ENCODE data around the gene SH3BP5. TPM values are rescaled to one million over a fixed set of nuclear protein-coding genes. Genes with fewer than 3 reads are reported as not detected.
"Not testable (repeated sequence)": the region's sequence is repeated elsewhere in the genome, so short reads cannot be mapped to it uniquely, and the experiment has no call there.

Gene SH3BP5
- total RNA-seq, 5 donors from 2014 or later (not counting 1 experiment from before 2014, with no cell fraction given), result 25.0 to 66.7 (median 41.7) TPM

DNA sequence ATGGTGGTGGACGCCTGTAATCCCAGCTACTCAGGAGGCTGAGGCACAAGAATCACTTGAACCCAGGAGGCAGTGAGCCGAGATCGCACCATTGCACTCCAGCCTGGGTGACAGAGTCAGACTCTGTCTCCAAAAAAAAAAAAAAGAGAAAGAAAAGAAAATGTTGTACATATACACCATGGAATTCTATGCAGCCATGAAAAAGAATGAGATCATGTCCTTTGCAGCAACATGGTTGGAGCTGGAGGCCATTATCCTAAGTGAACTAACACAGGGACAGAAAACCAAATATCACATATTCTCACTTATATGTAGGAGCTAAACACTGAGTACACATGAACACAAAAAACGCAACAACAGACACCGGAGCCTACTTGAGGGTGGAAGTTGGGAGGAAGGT lies 17.1 kb upstream of the SH3BP5 start:
- Mint-ChIP-seq H3K9me3 (peaks cover 0 to 12% (median 0%) of the 10 kb centered on the region in 3 donors), H3K27ac (peak overlapping the region; percentile 23 to 49), H3K4me1 (peaks cover 45 to 66% (median 61%) of the 10 kb centered on the region in 3 donors)
- H3K36me3 Mint-ChIP-seq; H3K36me3 ChIP-seq (ENCODE audit: control insufficient read depth in 2 of 2, extremely low read depth in 1 of 2, insufficient read depth in 1 of 2, low read length in 1 of 2); H3K4me3 ChIP-seq (ENCODE audit: control insufficient read depth in 1 of 2, extremely low read depth in 1 of 2, low read length in 1 of 2); H3K27ac ChIP-seq (ENCODE audit: low read length); CTCF ChIA-PET; H3K27me3 Mint-ChIP-seq; DNase-seq; ATAC-seq (replicated peaks in 1 of 4); H3K9me3 ChIP-seq; H3K4me3 Mint-ChIP-seq; H3K27me3 ChIP-seq (replicated peaks in 1 of 2; ENCODE audit: control insufficient read depth in 2 of 2, extremely low read depth in 1 of 2, insufficient read depth in 2 of 2, low read length in 1 of 2): not testable (repeated sequence)
- peaks cover 16 to 50% of the 10 kb centered on the region in 2 experiments for H3K4me1 ChIP-seq (ENCODE audit: control insufficient read depth in 1 of 2, extremely low read depth in 1 of 2, insufficient read depth in 2 of 2, low read length in 2 of 2)
- POLR2A ChIA-PET, result interaction anchor here in 1 of 2 donors (0.5 to 0.7 kb wide), 3 partner anchors 12 to 52 kb away, joined by 3 to 6 read pairs (median 3); no protein-coding TSS in a partner anchor
- WGBS (ENCODE audit: insufficient coverage), result no CpG with 5 or more reads among the region's 5 CpGs

DNA sequence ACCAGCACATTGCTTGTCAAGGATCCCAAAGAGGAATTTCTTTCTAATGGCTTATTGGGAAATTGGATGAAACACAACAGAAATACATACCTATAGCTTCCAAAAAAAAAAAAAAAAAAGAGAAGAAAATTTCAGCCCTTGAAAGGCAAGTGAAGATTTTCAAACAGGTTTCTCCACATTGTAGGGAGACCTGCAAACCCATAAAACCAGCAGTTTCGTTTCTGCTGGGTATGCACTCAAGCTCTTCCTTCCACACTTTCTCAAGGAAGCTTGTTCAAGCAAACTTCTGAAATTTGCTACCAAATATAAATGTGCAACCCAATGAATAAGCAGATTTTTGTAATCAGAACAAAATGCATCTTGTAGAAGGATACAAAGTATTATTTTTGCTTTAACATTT lies 15.9 kb upstream of the SH3BP5 start:
- Mint-ChIP-seq H3K36me3 (peaks cover 7% of the 10 kb centered on the region), H3K27me3 (no peaks in the 10 kb centered on the region), H3K27ac (peak overlapping the region; percentile 99 to 100), H3K4me1 (peaks cover 44 to 73% (median 68%) of the 10 kb centered on the region in 3 donors), H3K4me3 (peak overlapping the region in 1 of 3 donors; percentile 71), H3K9me3 (peaks cover 1 to 19% (median 3%) of the 10 kb centered on the region in 3 donors)
- H3K27ac ChIP-seq (ENCODE audit: low read length), result peak overlapping the region; percentile 69
- peaks cover 0 to 4% of the 10 kb centered on the region in 2 experiments for H3K27me3 ChIP-seq (replicated peaks in 1 of 2; ENCODE audit: control insufficient read depth in 2 of 2, extremely low read depth in 1 of 2, insufficient read depth in 2 of 2, low read length in 1 of 2)
- no peak overlapping the region for H3K4me3 ChIP-seq (ENCODE audit: control insufficient read depth in 1 of 2, extremely low read depth in 1 of 2, low read length in 1 of 2)
- ChIA-PET CTCF (interaction anchor here in 1 of 2 donors (0.7 to 1.9 kb wide), 5 partner anchors 13 to 80 kb away, joined by 3 to 6 read pairs (median 4); no protein-coding TSS in a partner anchor), POLR2A (interaction anchor here (0.5 to 0.9 kb wide), 5 partner anchors 29 to 564 kb away, joined by 3 to 12 read pairs (median 6); no protein-coding TSS in a partner anchor)
- H3K9me3 ChIP-seq, result no peaks in the 10 kb centered on the region
- WGBS (ENCODE audit: insufficient coverage), result no CpG with 5 or more reads among the region's 1 CpG
- ATAC-seq (replicated peaks in 1 of 4) (no peak), DNase-seq (no peak)
- H3K4me1 ChIP-seq (ENCODE audit: control insufficient read depth in 1 of 2, extremely low read depth in 1 of 2, insufficient read depth in 2 of 2, low read length in 2 of 2), result peaks cover 16 to 50% of the 10 kb centered on the region in 2 experiments
- no peaks in the 10 kb centered on the region for H3K36me3 ChIP-seq (ENCODE audit: control insufficient read depth in 2 of 2, extremely low read depth in 1 of 2, insufficient read depth in 1 of 2, low read length in 1 of 2)

GRCh38 chr3:15347737-15348110 lies 15.3 kb upstream of the SH3BP5 start:
- Mint-ChIP-seq H3K9me3 (peaks cover 1 to 19% (median 4%) of the 10 kb centered on the region in 3 donors), H3K27me3 (no peaks in the 10 kb centered on the region), H3K27ac (peak overlapping the region; percentile 99 to 100), H3K36me3 (peaks cover 7% of the 10 kb centered on the region), H3K4me1 (peaks cover 43 to 73% (median 68%) of the 10 kb centered on the region in 3 donors), H3K4me3 (peak overlapping the region; percentile 68 to 71 (median 71))
- Histone ChIP-seq H3K36me3 (ENCODE audit: control insufficient read depth in 2 of 2, extremely low read depth in 1 of 2, insufficient read depth in 1 of 2, low read length in 1 of 2) (no peaks in the 10 kb centered on the region), H3K9me3 (no peaks in the 10 kb centered on the region), H3K4me1 (ENCODE audit: control insufficient read depth in 1 of 2, extremely low read depth in 1 of 2, insufficient read depth in 2 of 2, low read length in 2 of 2) (peaks cover 16 to 50% of the 10 kb centered on the region in 2 experiments), H3K4me3 (ENCODE audit: control insufficient read depth in 1 of 2, extremely low read depth in 1 of 2, low read length in 1 of 2) (no peak overlapping the region), H3K27me3 (replicated peaks in 1 of 2; ENCODE audit: control insufficient read depth in 2 of 2, extremely low read depth in 1 of 2, insufficient read depth in 2 of 2, low read length in 1 of 2) (peaks cover 0 to 4% of the 10 kb centered on the region in 2 experiments), H3K27ac (ENCODE audit: low read length) (peak overlapping the region; percentile 69)
- ChIA-PET POLR2A (interaction anchor here (0.6 to 0.9 kb wide), 6 partner anchors 24 to 237 kb away, joined by 3 to 6 read pairs (median 3); no protein-coding TSS in a partner anchor), CTCF (interaction anchor here (0.6 to 1.9 kb wide), 5 partner anchors 15 to 79 kb away, joined by 3 to 6 read pairs (median 4); no protein-coding TSS in a partner anchor)
- WGBS (ENCODE audit: insufficient coverage), result 67% methylated on average over 1 of the region's 3 CpGs
- no peak for DNase-seq
- ATAC-seq (replicated peaks in 1 of 4), result no peak

GRCh38 chr3:15347063-15347736 lies 14.8 kb upstream of the SH3BP5 start:
- peak overlapping the region; percentile 99 to 100 for H3K27ac Mint-ChIP-seq
- peaks cover 7% of the 10 kb centered on the region for H3K36me3 Mint-ChIP-seq
- ATAC-seq (replicated peaks in 1 of 4) (peak; percentile 50 to 85 (median 78)), DNase-seq (peak in 15 of 35 experiments; percentile 3 to 56 (median 17))
- Histone ChIP-seq H3K27me3 (replicated peaks in 1 of 2; ENCODE audit: control insufficient read depth in 2 of 2, extremely low read depth in 1 of 2, insufficient read depth in 2 of 2, low read length in 1 of 2) (peaks cover 0 to 4% of the 10 kb centered on the region in 2 experiments), H3K36me3 (ENCODE audit: control insufficient read depth in 2 of 2, extremely low read depth in 1 of 2, insufficient read depth in 1 of 2, low read length in 1 of 2) (no peaks in the 10 kb centered on the region), H3K9me3 (no peaks in the 10 kb centered on the region), H3K27ac (ENCODE audit: low read length) (peak overlapping the region; percentile 69), H3K4me1 (ENCODE audit: control insufficient read depth in 1 of 2, extremely low read depth in 1 of 2, insufficient read depth in 2 of 2, low read length in 2 of 2) (peaks cover 16 to 50% of the 10 kb centered on the region in 2 experiments), H3K4me3 (ENCODE audit: control insufficient read depth in 1 of 2, extremely low read depth in 1 of 2, low read length in 1 of 2) (no peak overlapping the region)
- peaks cover 43 to 73% (median 71%) of the 10 kb centered on the region in 3 donors for H3K4me1 Mint-ChIP-seq
- peak overlapping the region; percentile 68 to 71 (median 71) for H3K4me3 Mint-ChIP-seq
- H3K9me3 Mint-ChIP-seq, result peaks cover 1 to 15% (median 4%) of the 10 kb centered on the region in 3 donors
- 58% methylated on average over 5 of the region's 7 CpGs for WGBS (ENCODE audit: insufficient coverage)
- H3K27me3 Mint-ChIP-seq, result no peaks in the 10 kb centered on the region
- POLR2A ChIA-PET, result interaction anchor here (0.6 to 0.9 kb wide), 5 partner anchors 25 to 507 kb away, joined by 3 to 7 read pairs (median 3); no protein-coding TSS in a partner anchor
- CTCF ChIA-PET, result interaction anchor here (0.6 to 1.9 kb wide), 5 partner anchors 14 to 79 kb away, joined by 3 to 6 read pairs (median 4); no protein-coding TSS in a partner anchor

DNA sequence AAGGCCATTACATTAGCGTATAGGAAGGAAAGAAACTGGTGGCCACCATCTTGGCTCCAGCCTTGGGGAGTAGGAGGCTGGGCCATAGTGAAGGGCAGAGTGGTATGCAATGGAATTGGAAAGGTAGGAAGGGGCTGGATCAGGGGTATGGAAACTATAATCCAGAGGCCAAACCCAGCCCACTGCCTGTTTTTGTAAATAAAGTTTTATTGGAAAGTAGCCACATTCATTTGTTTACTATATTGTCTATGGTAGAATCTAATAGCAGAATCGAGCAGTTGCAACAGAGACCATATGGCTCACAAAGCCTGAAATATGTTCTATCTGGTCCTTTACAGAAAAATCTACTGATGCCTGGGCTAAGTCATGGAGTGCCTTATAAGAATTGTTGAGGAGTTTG lies 14.1 kb upstream of the SH3BP5 start:
- H3K4me1 ChIP-seq (ENCODE audit: control insufficient read depth in 1 of 2, extremely low read depth in 1 of 2, insufficient read depth in 2 of 2, low read length in 2 of 2), result peaks cover 16 to 46% of the 10 kb centered on the region in 2 experiments
- H3K4me3 ChIP-seq (ENCODE audit: control insufficient read depth in 1 of 2, extremely low read depth in 1 of 2, low read length in 1 of 2), result no peak overlapping the region
- peak overlapping the region; percentile 8 for H3K27ac ChIP-seq (ENCODE audit: low read length)
- WGBS (ENCODE audit: insufficient coverage), result no CpG with 5 or more reads among the region's 2 CpGs
- no peaks in the 10 kb centered on the region for H3K9me3 ChIP-seq
- no peaks in the 10 kb centered on the region for H3K27me3 Mint-ChIP-seq
- H3K4me3 Mint-ChIP-seq, result peak overlapping the region in 1 of 3 donors; percentile 71
- H3K27ac Mint-ChIP-seq, result peak overlapping the region; percentile 99 to 100
- H3K9me3 Mint-ChIP-seq, result peaks cover 1 to 13% (median 4%) of the 10 kb centered on the region in 3 donors
- ChIA-PET CTCF (interaction anchor here (0.8 to 1.9 kb wide), 8 partner anchors 9 to 79 kb away, joined by 3 to 6 read pairs (median 4); partner anchors contain the start of gene SH3BP5 (in 2 of the 2)), POLR2A (interaction anchor here (0.7 to 1.3 kb wide), 2 partner anchors 14 to 508 kb away, joined by 5 to 7 read pairs; partner anchors contain the start of gene SH3BP5 (in 1 of the 2))
- H3K27me3 ChIP-seq (replicated peaks in 1 of 2; ENCODE audit: control insufficient read depth in 2 of 2, extremely low read depth in 1 of 2, insufficient read depth in 2 of 2, low read length in 1 of 2), result peaks cover 0 to 2% of the 10 kb centered on the region in 2 experiments
- H3K4me1 Mint-ChIP-seq, result peaks cover 43 to 79% (median 73%) of the 10 kb centered on the region in 3 donors
- DNase-seq, result no peak
- no peaks in the 10 kb centered on the region for H3K36me3 ChIP-seq (ENCODE audit: control insufficient read depth in 2 of 2, extremely low read depth in 1 of 2, insufficient read depth in 1 of 2, low read length in 1 of 2)
- peaks cover 7% of the 10 kb centered on the region for H3K36me3 Mint-ChIP-seq
- ATAC-seq (replicated peaks in 1 of 4), result no peak

Measured in T-cell (primary cell).